Panc1 (cell line): ENCODE results near the gene RAB15.

Experiments used
- CTCF ChIP-seq: fragments of 450-650 bp; IDR thresholded peaks from 2 replicates; pipeline ENCODE4 v1.5.1; 2017; ENCODE audit warnings: mild to moderate bottlenecking
- POLR2AphosphoS5 ChIP-seq: IDR thresholded peaks from 2 replicates; pipeline ENCODE4 v1.6.1; 2012; ENCODE audit warnings: mild to moderate bottlenecking, low read depth, low read length, moderate library complexity

GRCh38 chr14:64943556-64943955 lies 28.6 kb downstream of the RAB15 start:
- TF ChIP-seq POLR2AphosphoS5 (no peak), CTCF (no peak)
